GM18508 (cell line): Measurements from ENCODE around the gene DEFB131A.
"Not testable (repeated sequence)": the region's sequence is repeated elsewhere in the genome, so short reads cannot be mapped to it uniquely, and the experiment has no call there.

ENCODE experiments used
- ATAC-seq: cut with Tn5 transposase; IDR thresholded peaks from one replicate; pipeline ENCODE4 v1.9.1; 2021; ENCODE audit warnings: moderate number of reproducible peaks; ENCODE audit not compliant: insufficient read depth, unreplicated experiment

Gene DEFB131A

DNA sequence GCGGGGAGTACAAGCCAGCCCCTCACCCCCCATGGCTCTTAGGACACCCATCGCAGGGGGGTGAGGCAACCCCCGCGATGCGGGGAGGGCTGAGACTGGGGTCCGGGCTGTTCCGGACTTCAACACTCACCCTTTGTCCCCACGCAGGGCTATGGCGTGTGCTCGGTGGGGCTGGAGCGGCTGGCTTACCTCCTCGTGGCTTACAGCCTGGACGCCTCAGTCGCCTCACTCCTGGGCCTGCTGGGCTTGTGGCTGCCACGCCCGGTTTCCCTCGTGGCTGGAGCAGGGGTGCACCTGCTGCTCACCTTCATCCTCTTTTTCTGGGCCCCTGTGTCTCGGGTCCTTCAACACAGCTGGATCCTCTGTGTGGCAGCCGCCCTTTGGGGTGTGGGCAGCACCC lies 49.4 kb downstream of the DEFB131A start:
- not testable (repeated sequence) for ATAC-seq

DNA sequence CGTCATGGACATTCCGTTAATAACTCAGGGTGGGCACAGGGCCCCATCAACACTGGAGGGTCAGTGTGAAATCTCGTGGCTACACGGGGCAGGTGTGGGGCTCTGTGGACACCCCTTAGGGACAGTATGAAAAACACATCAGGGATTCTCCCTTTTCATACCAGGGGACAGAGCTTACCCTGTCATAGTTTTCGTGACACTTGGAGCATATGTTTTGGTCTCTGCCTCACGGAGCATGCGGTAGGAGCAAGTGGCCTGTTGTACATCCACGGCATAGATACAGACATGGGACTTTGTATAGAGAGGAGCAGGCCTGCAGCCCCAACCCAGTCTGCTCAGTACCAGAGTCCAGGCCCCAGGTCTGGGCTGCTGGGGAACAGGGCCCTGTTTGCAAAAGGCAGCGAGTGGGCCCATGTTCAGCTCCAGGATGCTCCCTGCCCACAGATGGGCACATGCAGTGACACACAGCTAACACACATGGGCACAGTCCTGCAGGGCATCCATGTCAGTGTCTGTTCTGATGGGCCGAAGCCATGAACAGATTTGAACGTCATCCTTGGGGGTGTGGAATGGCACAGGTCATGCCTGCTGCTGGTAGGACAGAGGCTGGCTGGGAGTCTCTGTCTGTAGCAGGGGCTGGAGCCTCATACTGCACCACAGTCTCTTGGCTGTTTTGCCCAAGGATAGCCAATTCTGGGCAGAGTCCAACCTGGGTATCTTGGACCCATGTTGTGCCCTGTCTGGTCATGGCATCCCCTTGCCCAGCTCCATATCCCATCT lies 50.2 kb downstream of the DEFB131A start:
- not testable (repeated sequence) for ATAC-seq

- ATAC-seq: not testable (repeated sequence)
Observed at GRCh38 chr4:9495443-9495842, 51.2 kb downstream of the DEFB131A start.

DNA sequence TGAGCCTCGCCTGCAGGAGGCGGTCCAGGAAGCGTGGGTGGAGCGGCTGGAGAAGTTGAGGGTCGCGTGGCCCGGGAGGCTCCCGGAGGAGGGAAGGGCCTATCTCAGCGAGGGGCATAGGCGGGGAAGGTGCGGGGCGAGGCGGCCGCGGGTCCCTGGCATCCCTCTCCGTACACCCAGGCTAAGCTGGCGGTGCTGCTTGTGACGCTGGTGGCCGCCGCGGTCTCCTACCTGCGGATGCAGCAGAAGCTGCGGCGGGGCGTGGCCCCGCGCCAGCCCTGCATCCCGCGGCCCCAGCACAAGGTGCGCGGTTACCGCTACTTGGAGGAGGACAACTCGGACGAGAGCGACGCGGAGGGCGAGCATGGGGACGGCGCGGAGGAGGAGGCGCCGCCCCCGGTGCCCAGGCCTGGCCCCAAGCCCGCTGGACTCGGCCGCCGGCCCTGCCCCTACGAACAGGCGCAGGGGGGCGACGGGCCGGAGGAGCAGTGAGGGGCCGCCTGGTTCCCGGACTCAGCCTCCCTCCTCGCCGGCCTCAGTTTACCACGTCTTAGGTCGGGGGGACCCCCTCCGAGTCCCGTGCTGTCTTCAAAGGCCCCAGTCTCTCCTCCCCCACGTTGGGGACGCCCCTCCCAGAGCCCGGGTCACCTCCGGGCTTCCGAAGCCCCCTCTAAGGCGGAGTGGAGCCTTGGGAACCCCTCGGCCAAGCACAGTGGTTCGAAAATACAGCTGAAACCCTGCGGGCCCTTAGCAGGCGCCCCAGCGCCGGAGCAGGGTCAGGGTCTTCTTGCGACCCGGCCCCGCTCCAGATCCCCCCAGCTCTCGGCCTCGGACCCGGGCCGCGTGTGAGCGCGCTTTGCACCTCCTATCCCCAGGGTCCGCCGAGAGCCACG lies 53.6 kb downstream of the DEFB131A start:
- ATAC-seq: not testable (repeated sequence)

DNA sequence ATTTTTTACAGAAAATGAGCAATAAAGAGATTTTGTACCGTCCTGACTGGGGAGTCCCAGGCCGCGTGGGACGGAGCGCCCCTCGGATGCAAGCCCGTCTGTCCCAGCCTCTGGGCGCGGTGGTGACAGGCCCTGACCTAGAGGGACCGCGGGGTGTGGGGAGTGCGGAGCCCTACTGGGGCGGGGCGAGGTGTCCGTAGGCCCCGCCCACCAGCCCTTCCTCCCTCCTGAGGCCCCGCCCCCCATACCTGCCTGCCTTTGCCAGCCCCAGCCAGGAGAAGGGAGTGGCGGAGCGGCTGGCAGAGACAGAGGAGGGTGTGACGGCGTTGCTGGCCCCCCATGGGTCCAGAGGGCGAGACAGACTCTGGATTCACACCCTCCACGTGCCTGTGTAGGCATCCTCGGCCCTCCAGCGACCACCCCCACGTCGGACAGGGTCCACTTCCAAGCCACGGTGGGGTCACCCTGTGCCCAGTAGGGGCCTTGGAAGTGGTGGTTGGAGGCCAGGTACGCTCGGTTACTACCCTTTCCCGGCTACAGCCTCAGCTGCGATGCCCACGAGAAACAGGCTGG lies 54.3 kb downstream of the DEFB131A start:
- ATAC-seq: not testable (repeated sequence)

DNA sequence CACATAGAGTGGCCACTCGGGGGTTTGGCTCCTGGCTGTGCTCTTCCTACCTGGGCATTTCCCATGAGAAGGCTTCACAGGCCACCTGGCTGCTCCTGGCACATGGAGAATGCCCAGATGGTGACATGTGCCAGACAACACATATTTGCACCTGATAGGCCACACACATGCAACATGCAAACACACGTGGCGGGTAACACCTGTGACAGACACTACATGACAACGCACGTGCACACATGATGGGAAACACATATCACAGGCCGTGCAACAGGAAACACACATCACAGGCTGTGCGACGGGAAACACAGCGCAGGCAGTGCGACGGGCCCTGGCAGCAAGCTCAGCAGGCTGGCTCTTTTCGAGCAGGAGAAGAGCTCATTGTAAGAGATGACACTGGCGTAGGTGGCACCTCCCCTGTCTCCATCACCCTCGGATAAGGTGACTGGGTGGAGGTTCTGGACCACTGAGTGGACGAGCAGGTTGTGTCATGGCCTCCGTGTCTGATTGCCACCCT lies 55.8 kb downstream of the DEFB131A start:
- not testable (repeated sequence) for ATAC-seq
